ENCODE data around the gene MS4A2. TPM values are rescaled to one million over a fixed set of nuclear protein-coding genes. Genes with fewer than 3 reads are reported as not detected.

MS4A2 gene
- total and polyA plus RNA-seq, 10 donors: 0.03 to 0.91 (median 0.60) TPM; not detected in 5

- no peak overlapping the region for H3K4me3 ChIP-seq
- H3K27me3 ChIP-seq (replicated peaks in 1 of 7): no peaks in the 10 kb centered on the region
- 64 to 82% (median 77%) methylated on average over 3 of the region's 3 CpGs for WGBS, 5 donors
- H3K9me3 ChIP-seq: peaks cover 0 to 5% (median 0%) of the 10 kb centered on the region in 8 donors
- H3K4me1 ChIP-seq: peaks cover 0 to 21% (median 0%) of the 10 kb centered on the region in 6 donors
- TF ChIP-seq POLR2AphosphoS5 (IDR thresholded peaks at IDR 0.05) (no peak), POLR2A (IDR thresholded peaks at IDR 0.05) (no peak)
- TF ChIP-seq, protein P1, sequence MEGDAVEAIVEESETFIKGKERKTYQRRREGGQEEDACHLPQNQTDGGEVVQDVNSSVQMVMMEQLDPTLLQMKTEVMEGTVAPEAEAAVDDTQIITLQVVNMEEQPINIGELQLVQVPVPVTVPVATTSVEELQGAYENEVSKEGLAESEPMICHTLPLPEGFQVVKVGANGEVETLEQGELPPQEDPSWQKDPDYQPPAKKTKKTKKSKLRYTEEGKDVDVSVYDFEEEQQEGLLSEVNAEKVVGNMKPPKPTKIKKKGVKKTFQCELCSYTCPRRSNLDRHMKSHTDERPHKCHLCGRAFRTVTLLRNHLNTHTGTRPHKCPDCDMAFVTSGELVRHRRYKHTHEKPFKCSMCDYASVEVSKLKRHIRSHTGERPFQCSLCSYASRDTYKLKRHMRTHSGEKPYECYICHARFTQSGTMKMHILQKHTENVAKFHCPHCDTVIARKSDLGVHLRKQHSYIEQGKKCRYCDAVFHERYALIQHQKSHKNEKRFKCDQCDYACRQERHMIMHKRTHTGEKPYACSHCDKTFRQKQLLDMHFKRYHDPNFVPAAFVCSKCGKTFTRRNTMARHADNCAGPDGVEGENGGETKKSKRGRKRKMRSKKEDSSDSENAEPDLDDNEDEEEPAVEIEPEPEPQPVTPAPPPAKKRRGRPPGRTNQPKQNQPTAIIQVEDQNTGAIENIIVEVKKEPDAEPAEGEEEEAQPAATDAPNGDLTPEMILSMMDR (IDR thresholded peaks at IDR 0.05 in 8 of 11, conservative IDR thresholded peaks at IDR 0.05 in 3 of 11): no peak
- H3K36me3 ChIP-seq: no peaks in the 10 kb centered on the region
- H3K27ac ChIP-seq: no peak overlapping the region
- DNase-seq: no peak
- intact Hi-C loops (cut with DNase I; ENCODE audit: low total_unique reads): no loop called here
These were observed 29.4 kb upstream of the MS4A2 start for GRCh38 chr11:60059052-60059451.

DNA sequence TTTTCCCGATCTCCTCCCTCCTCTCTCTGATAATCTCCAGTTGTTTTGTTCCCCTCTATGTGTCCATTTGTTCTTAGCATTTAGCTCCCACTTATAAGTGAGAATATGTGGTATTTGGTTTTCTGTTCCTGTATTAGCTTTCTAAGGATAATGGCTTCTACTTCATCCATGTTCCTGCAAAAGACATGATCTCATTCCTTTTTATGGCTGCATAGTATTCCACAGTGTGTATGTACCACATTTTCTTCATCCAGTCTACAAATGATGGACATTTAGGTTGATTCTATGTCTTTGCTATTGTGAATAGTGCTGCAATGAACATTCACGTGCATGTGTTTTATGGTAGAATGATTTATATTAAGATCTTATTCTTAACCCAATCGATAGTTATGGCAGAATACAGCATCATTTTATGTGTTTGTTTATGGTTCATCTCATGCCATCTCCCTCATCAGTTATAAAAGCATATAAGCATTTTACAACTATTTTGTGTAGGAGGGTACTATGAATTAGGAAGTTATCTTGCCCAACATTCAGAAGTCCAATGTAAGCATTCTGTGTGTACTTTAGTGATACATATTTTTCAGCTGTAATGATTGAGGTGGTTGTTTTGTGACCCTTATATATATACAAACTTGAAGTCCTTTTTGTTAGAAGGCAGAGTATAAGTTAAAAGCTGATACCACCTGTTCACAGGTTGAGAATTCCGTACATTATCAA is 28.8 kb upstream of the MS4A2 start:
- no peaks in the 10 kb centered on the region for H3K27me3 ChIP-seq (replicated peaks in 1 of 7)
- 85 to 90% (median 88%) methylated on average over 4 of the region's 4 CpGs for WGBS, 5 donors
- H3K27ac ChIP-seq: no peak overlapping the region
- TF ChIP-seq POLR2A (IDR thresholded peaks at IDR 0.05): no peak
- TF ChIP-seq, protein P1 (IDR thresholded peaks at IDR 0.05 in 8 of 11, conservative IDR thresholded peaks at IDR 0.05 in 3 of 11): no peak
- no peak for TF ChIP-seq POLR2AphosphoS5 (IDR thresholded peaks at IDR 0.05)
- no peak overlapping the region for H3K4me3 ChIP-seq
- intact Hi-C loops (cut with DNase I; ENCODE audit: low total_unique reads): no loop called here
- no peak for DNase-seq
- H3K4me1 ChIP-seq: peaks cover 0 to 26% (median 0%) of the 10 kb centered on the region in 6 donors
- no peaks in the 10 kb centered on the region for H3K36me3 ChIP-seq
- peaks cover 0 to 5% (median 0%) of the 10 kb centered on the region in 8 donors for H3K9me3 ChIP-seq

DNA sequence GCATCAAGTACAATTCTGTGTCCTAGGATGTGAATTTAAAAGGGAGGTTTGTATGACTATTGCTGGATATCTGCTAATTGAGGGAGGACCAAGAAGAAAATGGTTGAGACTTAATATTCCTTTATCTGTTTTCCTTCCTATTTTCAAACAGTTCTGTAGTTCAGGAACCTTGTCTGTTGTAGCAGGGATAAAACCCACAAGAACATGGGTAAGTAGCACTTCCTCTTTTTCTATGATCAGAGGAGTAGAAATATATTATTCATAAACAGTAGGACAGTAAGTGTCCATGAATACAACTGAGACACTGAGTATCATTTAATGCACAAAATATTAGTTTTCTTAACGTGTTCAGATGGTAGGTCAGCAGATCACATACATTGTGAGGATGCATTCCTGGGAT is 24.4 kb upstream of the MS4A2 start:
- Histone ChIP-seq H3K27ac (no peak overlapping the region), H3K27me3 (replicated peaks in 1 of 7) (no peaks in the 10 kb centered on the region), H3K36me3 (no peaks in the 10 kb centered on the region), H3K4me1 (peaks cover 0 to 7% (median 0%) of the 10 kb centered on the region in 6 donors), H3K9me3 (peaks cover 0 to 5% (median 0%) of the 10 kb centered on the region in 8 donors), H3K4me3 (no peak overlapping the region)
- DNase-seq: no peak
- TF ChIP-seq POLR2A (IDR thresholded peaks at IDR 0.05): no peak
- no peak for TF ChIP-seq POLR2AphosphoS5 (IDR thresholded peaks at IDR 0.05)
- TF ChIP-seq, protein P1 (IDR thresholded peaks at IDR 0.05 in 8 of 11, conservative IDR thresholded peaks at IDR 0.05 in 3 of 11): no peak
- intact Hi-C loops (cut with DNase I; ENCODE audit: low total_unique reads): no loop called here
- 53 to 73% (median 56%) methylated on average over 1 of the region's 1 CpG for WGBS, 5 donors

DNA sequence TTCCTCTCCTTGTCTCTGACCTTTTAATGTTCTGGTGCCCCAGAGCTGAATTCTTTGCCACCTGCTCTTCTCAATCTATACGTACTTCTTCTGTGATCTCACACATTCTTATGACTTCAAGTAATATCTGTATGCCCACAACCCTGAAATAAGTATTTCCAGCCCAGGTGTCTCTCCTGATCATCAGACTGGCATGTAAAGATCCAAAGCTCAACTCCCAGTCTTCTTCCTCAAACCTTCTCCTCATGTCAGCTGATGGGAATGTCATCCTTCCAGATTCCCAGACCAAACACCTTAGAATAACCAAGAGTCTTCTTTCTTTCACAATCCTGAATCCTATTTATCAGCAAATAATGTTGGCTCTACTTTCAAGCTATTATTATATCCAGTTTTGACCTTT is 22.7 kb upstream of the MS4A2 start:
- 79 to 89% (median 81%) methylated on average over 1 of the region's 1 CpG for WGBS, 5 donors
- no peaks in the 10 kb centered on the region for H3K9me3 ChIP-seq
- intact Hi-C loops (cut with DNase I; ENCODE audit: low total_unique reads): no loop called here
- no peaks in the 10 kb centered on the region for H3K27me3 ChIP-seq (replicated peaks in 1 of 7)
- DNase-seq: no peak
- H3K4me3 ChIP-seq: no peak overlapping the region
- no peaks in the 10 kb centered on the region for H3K36me3 ChIP-seq
- peaks cover 0 to 7% (median 0%) of the 10 kb centered on the region in 6 donors for H3K4me1 ChIP-seq
- no peak overlapping the region for H3K27ac ChIP-seq
- TF ChIP-seq, protein P1 (IDR thresholded peaks at IDR 0.05 in 8 of 11, conservative IDR thresholded peaks at IDR 0.05 in 3 of 11): no peak
- TF ChIP-seq POLR2AphosphoS5 (IDR thresholded peaks at IDR 0.05) (no peak), POLR2A (IDR thresholded peaks at IDR 0.05) (no peak)

Measured in spleen (tissue), 11 donors.